Hematopoietic multipotent progenitor cell (in vitro differentiated cells): ENCODE data around the gene RBM14. TPM values are rescaled to one million over a fixed set of nuclear protein-coding genes. Genes with fewer than 3 reads are reported as not detected.
"Not testable (repeated sequence)": the region's sequence is repeated elsewhere in the genome, so short reads cannot be mapped to it uniquely, and the experiment has no call there.

ENCODE experiments used
- DNase-seq, 3 donors: peaks; one replicate each; pipeline ENCODE4 v3.0.0-alpha.2; 2011 to 2015; ENCODE audit warnings: low read depth in 2 of 3, low spot score in 2 of 3
- total RNA-seq: library from RNA; depleted of rRNA; stranded (reverse); fragments of >200 nt; gene quantifications from one replicate; pipeline ENCODE4 v1.2.3, GENCODE V29; 2012

RBM14 gene
- total RNA-seq, 1 donor, result 102 TPM

- no peak for DNase-seq
These were observed 21.1 kb upstream of the RBM14 start for GRCh38 chr11:66595245-66595904.

- no peak for DNase-seq
These were observed 17.4 kb upstream of the RBM14 start for GRCh38 chr11:66598993-66599392.

- DNase-seq, result no peak
These were observed 16.2 kb upstream of the RBM14 start for GRCh38 chr11:66600219-66600618.

- DNase-seq, result no peak
These were observed 15.7 kb upstream of the RBM14 start for GRCh38 chr11:66600631-66601233.

GRCh38 chr11:66603072-66603471 is 13.4 kb upstream of the RBM14 start:
- DNase-seq, result no peak

- DNase-seq, result peak in 2 of 3 donors; percentile 41 to 46
These were observed 12.3 kb upstream of the RBM14 start for GRCh38 chr11:66604155-66604554.

GRCh38 chr11:66606608-66607007 is 9.8 kb upstream of the RBM14 start:
- not testable (repeated sequence) for DNase-seq

- DNase-seq, result no peak
These were observed 9.2 kb upstream of the RBM14 start for GRCh38 chr11:66607126-66607834.

- peak in 1 of 3 donors; percentile 25 for DNase-seq
These were observed 6.5 kb upstream of the RBM14 start for GRCh38 chr11:66609721-66610617.

GRCh38 chr11:66612458-66612857 is 4.0 kb upstream of the RBM14 start:
- no peak for DNase-seq

- DNase-seq, result no peak
These were observed 2.4 kb upstream of the RBM14 start for GRCh38 chr11:66614073-66614472.

GRCh38 chr11:66617155-66617834 is 865 bp downstream of the RBM14 start:
- DNase-seq, result no peak

GRCh38 chr11:66619080-66619554 is 2.7 kb downstream of the RBM14 start:
- peak; percentile 50 to 90 (median 64) for DNase-seq

GRCh38 chr11:66624450-66624849 is 8.0 kb downstream of the RBM14 start:
- DNase-seq, result no peak

- no peak for DNase-seq
These were observed 8.8 kb downstream of the RBM14 start for GRCh38 chr11:66625041-66625751.

GRCh38 chr11:66625752-66626149 is 9.3 kb downstream of the RBM14 start:
- DNase-seq, result no peak

GRCh38 chr11:66626382-66626781 is 10.0 kb downstream of the RBM14 start:
- no peak for DNase-seq

GRCh38 chr11:66626926-66627325 is 10.5 kb downstream of the RBM14 start:
- no peak for DNase-seq

GRCh38 chr11:66628061-66628603 is 11.7 kb downstream of the RBM14 start:
- DNase-seq, result no peak
